HG02623 (cell line): ENCODE results near the gene PLA2G4D.

Source experiments
- ATAC-seq: cut with Tn5 transposase; IDR thresholded peaks from one replicate; pipeline ENCODE4 v1.9.1; 2021; ENCODE audit warnings: moderate library complexity; ENCODE audit not compliant: unreplicated experiment

The PLA2G4D gene

DNA sequence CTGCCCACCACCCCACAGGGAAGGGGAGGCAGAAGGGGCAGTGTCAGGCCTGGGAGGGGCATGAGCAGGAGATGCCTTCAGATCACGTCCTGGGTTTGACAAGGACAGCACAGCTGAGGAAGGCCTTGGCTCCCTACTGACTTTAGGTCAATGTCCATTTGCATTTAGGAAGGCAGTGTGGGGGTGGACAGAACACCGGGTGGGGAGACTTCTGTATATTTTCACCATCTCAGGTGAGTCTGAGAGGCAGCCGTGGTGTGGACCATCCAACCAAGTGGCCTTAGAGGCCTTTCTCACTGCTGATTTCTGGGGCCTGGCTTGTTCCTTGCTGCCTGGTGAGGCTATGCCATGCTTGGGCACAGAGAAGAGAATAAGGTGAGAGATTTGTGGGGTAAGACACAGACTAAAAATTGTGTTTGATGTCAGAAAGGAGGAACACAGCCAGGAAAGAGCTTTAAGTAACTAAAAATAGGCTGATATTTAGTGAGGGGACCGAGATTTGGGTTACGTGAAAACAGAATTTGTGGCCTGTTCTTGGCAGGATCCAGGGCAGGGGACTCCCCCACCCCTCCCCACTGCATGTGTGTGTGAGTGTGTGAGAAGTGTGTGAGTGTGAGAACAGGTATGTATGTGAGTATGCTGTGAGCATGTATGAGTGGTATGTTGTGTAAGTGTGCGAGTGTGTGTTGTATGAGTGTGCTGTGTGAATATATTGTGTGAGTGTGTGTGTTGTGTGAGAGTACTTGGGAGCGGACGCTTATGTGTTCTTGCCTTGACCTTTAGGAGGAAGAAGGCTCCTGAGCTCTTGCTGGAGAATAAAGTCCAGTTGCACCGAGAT is 61.8 kb downstream of the PLA2G4D start:
- ATAC-seq, result no peak

DNA sequence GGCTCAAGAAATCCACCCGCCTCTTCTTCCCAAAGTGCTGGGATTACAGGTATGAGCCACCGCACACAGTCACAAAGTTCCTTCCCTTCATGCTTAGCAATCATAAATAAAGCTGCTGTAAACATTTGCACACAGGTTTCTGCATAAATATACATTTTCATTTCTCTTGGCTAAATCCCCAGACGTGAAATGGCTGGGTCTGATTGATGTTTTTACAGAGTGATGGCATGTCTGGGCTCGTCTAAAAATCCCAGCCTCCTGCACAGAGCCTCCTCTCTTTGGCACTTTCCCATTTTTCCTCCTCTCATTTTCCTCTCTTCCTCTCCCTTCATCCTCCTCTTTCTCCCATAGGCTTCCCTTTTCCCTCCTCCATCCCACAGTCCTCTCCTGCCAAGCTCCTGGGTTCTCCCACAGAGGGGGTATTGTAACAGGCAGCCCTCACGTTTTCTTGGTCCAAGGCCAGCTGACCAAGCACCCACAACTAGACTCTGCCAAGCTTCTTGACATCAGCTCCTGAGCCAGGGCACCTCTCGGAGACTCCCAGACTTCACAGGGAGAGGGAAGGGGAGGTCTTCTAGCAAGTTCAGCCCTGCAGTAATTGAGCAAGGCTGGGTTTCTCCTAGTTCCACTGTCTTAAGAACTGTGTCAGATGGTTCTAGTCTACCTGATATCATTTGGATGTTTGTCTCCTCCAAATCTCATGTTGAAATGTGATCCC is 63.0 kb downstream of the PLA2G4D start:
- ATAC-seq, result no peak

- ATAC-seq, result no peak
These were observed 66.8 kb downstream of the PLA2G4D start for GRCh38 chr15:42027521-42027920.

- no peak for ATAC-seq
These were observed 70.1 kb downstream of the PLA2G4D start for GRCh38 chr15:42024303-42024702.

GRCh38 chr15:42021593-42021992 is 72.8 kb downstream of the PLA2G4D start:
- no peak for ATAC-seq

DNA sequence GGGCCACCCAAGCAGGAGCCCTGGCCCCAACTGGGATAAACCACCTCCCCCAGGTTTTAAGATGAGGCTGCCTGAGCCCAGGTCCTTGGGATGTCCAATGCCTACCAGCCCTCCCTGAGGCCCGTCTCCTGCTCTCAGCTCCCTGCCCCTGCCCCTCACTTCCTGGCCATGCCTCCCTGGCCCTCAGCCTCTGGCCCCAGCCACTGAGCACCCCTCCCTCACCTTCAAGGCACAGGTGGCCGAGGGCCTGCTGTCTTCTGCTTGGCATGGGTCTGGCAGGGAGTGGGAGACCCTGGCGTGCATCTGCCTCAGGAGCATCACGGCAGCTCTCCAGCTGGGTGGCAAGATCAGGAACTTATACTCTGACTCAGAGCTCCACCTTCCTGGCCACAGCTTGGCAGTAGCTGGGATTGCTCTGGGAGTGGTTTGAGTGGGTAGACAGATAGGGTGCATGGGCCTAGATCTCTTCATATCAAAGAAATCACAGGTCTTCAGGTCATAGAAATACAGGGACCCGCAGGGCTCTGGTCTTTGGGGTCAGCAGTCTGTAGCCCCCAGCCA is 73.6 kb downstream of the PLA2G4D start, which contains the start of gene PLA2G4E:
TSS of gene PLA2G4E (minus strand) at position 330 of the 561 bp plus-strand sequence. CDS start at position 318, 12 bp downstream.
- ATAC-seq, result no peak

DNA sequence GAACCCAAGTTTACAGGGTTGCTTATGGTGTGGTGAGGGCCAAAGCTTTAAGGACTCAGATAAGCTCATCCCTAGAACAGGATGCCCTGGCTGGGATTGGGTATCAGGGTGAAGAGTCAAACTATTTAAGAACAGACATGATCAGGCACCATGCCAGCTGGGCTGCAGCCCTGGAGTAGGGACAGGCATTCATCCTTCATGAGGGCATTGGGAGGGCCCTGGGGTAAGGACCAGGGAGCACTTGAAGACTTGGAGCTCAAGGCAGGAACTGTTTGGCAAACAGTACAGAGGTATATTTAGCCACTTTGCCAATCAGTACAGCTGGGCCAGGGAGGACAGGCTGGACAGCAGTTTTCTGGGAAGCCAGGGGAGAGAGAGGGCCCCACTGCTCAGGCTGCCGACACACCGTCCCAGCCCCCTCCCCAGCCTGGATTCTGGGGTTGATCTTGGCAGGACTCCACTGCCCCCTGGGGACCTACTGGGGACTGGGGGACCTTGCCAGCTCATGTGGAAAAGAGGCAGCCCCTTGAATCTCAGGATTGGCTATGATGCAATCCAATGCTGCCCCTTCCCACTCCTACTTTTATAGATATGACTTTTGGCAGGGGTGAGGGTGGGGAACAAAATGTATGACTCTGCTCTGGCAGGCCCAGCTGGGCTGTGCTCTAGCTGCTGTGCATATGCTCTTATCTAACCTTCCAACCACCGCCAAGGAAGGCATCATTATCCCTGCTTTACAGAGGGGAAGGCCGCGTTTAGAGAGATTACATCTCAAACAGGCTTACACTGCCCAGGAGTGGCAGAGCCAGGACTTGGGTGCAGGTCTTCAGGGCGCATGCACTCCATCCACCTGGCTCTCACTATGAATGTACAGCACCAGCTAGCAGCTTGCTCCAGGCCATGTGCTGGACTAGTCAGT is 75.8 kb downstream of the PLA2G4D start:
- no peak for ATAC-seq
